ENCODE results near the gene ESPNL. TPM values are rescaled to one million over a fixed set of nuclear protein-coding genes. Genes with fewer than 3 reads are reported as not detected.

The ESPNL gene
- total and polyA plus RNA-seq, 4 donors = 0.08 to 0.59 (median 0.35) TPM

DNA sequence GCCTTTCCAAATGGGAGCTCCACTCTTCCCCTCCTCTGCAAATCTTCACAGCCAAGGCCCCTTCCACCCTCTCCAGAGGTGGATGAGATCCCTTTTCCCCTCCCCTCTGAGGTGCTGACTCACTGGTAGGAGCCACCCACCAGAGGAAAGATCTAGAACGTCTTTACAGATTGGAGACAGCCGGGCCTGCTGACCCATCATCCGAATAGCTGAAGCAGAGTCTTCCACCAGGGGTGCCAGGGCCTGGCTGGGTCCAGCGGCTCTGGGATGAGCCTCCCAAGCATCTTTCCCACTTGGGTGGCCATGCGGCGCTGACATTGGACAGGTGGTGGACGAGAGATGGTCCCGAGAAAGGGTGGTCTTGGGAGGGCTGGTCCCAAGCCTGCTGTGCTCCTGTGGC is 67.6 kb downstream of the ESPNL start:
- WGBS = 90% methylated on average over 8 of the region's 8 CpGs
- Histone ChIP-seq H3K4me1 (ENCODE audit: control insufficient read depth in 4 of 4, insufficient read depth in 4 of 4, low read length in 3 of 4) (peaks cover 7 to 24% (median 15%) of the 10 kb centered on the region in 4 donors), H3K36me3 (ENCODE audit: control insufficient read depth in 4 of 4, insufficient read depth in 3 of 4, low read depth in 1 of 4, low read length in 3 of 4) (peaks cover 0 to 20% (median 7%) of the 10 kb centered on the region in 4 donors), H3K9ac (ENCODE audit: low read depth in 1 of 2, low read length in 2 of 2) (no peak overlapping the region), H3K27ac (ENCODE audit: low read depth in 1 of 2, low read length in 2 of 2) (no peak overlapping the region), H3K4me3 (ENCODE audit: low read depth in 1 of 3, low read length in 3 of 3) (no peak overlapping the region), H3K27me3 (ENCODE audit: control insufficient read depth in 4 of 4, insufficient read depth in 4 of 4, low read length in 3 of 4) (no peaks in the 10 kb centered on the region), H3K9me3 (ENCODE audit: control insufficient read depth in 4 of 4, low read length in 3 of 4) (no peaks in the 10 kb centered on the region)
- DNase-seq (ENCODE audit: low spot score) = no peak
- no peak for TF ChIP-seq YY1 (IDR thresholded peaks at IDR 0.05)
- TF ChIP-seq NR2F2 (IDR thresholded peaks at IDR 0.05) = no peak
- TF ChIP-seq, protein P1, sequence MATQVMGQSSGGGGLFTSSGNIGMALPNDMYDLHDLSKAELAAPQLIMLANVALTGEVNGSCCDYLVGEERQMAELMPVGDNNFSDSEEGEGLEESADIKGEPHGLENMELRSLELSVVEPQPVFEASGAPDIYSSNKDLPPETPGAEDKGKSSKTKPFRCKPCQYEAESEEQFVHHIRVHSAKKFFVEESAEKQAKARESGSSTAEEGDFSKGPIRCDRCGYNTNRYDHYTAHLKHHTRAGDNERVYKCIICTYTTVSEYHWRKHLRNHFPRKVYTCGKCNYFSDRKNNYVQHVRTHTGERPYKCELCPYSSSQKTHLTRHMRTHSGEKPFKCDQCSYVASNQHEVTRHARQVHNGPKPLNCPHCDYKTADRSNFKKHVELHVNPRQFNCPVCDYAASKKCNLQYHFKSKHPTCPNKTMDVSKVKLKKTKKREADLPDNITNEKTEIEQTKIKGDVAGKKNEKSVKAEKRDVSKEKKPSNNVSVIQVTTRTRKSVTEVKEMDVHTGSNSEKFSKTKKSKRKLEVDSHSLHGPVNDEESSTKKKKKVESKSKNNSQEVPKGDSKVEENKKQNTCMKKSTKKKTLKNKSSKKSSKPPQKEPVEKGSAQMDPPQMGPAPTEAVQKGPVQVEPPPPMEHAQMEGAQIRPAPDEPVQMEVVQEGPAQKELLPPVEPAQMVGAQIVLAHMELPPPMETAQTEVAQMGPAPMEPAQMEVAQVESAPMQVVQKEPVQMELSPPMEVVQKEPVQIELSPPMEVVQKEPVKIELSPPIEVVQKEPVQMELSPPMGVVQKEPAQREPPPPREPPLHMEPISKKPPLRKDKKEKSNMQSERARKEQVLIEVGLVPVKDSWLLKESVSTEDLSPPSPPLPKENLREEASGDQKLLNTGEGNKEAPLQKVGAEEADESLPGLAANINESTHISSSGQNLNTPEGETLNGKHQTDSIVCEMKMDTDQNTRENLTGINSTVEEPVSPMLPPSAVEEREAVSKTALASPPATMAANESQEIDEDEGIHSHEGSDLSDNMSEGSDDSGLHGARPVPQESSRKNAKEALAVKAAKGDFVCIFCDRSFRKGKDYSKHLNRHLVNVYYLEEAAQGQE (IDR thresholded peaks at IDR 0.05) = no peak
- TF ChIP-seq RAD21 (IDR thresholded peaks at IDR 0.05) = no peak
- TF ChIP-seq FOXA1 (IDR thresholded peaks at IDR 0.05) = no peak
- TF ChIP-seq SP1 (IDR thresholded peaks at IDR 0.05) = no peak
- TF ChIP-seq, protein P2, sequence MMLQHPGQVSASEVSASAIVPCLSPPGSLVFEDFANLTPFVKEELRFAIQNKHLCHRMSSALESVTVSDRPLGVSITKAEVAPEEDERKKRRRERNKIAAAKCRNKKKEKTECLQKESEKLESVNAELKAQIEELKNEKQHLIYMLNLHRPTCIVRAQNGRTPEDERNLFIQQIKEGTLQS (IDR thresholded peaks at IDR 0.05) = no peak
- no peak for TF ChIP-seq FOXA2 (IDR thresholded peaks at IDR 0.05)
- TF ChIP-seq, protein P3, sequence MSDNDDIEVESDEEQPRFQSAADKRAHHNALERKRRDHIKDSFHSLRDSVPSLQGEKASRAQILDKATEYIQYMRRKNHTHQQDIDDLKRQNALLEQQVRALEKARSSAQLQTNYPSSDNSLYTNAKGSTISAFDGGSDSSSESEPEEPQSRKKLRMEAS (IDR thresholded peaks at IDR 0.05) = no peak
- no peak for TF ChIP-seq HNF4G (IDR thresholded peaks at IDR 0.05)
- TF ChIP-seq, protein P4, sequence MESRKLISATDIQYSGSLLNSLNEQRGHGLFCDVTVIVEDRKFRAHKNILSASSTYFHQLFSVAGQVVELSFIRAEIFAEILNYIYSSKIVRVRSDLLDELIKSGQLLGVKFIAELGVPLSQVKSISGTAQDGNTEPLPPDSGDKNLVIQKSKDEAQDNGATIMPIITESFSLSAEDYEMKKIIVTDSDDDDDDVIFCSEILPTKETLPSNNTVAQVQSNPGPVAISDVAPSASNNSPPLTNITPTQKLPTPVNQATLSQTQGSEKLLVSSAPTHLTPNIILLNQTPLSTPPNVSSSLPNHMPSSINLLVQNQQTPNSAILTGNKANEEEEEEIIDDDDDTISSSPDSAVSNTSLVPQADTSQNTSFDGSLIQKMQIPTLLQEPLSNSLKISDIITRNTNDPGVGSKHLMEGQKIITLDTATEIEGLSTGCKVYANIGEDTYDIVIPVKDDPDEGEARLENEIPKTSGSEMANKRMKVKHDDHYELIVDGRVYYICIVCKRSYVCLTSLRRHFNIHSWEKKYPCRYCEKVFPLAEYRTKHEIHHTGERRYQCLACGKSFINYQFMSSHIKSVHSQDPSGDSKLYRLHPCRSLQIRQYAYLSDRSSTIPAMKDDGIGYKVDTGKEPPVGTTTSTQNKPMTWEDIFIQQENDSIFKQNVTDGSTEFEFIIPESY (IDR thresholded peaks at IDR 0.05) = no peak
- no peak for TF ChIP-seq HNF4A (conservative IDR thresholded peaks at IDR 0.05)
- TF ChIP-seq, protein P5, sequence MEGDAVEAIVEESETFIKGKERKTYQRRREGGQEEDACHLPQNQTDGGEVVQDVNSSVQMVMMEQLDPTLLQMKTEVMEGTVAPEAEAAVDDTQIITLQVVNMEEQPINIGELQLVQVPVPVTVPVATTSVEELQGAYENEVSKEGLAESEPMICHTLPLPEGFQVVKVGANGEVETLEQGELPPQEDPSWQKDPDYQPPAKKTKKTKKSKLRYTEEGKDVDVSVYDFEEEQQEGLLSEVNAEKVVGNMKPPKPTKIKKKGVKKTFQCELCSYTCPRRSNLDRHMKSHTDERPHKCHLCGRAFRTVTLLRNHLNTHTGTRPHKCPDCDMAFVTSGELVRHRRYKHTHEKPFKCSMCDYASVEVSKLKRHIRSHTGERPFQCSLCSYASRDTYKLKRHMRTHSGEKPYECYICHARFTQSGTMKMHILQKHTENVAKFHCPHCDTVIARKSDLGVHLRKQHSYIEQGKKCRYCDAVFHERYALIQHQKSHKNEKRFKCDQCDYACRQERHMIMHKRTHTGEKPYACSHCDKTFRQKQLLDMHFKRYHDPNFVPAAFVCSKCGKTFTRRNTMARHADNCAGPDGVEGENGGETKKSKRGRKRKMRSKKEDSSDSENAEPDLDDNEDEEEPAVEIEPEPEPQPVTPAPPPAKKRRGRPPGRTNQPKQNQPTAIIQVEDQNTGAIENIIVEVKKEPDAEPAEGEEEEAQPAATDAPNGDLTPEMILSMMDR (IDR thresholded peaks at IDR 0.05; ENCODE audit: low read depth, low read length, missing input control) = no peak
- TF ChIP-seq GABPA (IDR thresholded peaks at IDR 0.05 in 1 of 2, conservative IDR thresholded peaks at IDR 0.05 in 1 of 2) = no peak
